GM12891 (cell line): ENCODE data around the gene IQGAP2.

Experiments used
- PAX5 ChIP-seq: IDR thresholded peaks from 2 replicates; pipeline ENCODE4 v1.6.1; 2011; ENCODE audit warnings: low read length, moderate library complexity, mild to moderate bottlenecking; ENCODE audit not compliant: insufficient read depth, severe bottlenecking
- POLR2A ChIP-seq: IDR thresholded peaks from 2 replicates; pipeline ENCODE4 v1.6.1; 2011; ENCODE audit warnings: low read depth, low read length, control low read depth
- POU2F2 ChIP-seq: IDR thresholded peaks from 2 replicates; pipeline ENCODE4 v1.6.1; 2011; ENCODE audit warnings: low read depth, mild to moderate bottlenecking, control low read depth, low read length, moderate library complexity

DNA sequence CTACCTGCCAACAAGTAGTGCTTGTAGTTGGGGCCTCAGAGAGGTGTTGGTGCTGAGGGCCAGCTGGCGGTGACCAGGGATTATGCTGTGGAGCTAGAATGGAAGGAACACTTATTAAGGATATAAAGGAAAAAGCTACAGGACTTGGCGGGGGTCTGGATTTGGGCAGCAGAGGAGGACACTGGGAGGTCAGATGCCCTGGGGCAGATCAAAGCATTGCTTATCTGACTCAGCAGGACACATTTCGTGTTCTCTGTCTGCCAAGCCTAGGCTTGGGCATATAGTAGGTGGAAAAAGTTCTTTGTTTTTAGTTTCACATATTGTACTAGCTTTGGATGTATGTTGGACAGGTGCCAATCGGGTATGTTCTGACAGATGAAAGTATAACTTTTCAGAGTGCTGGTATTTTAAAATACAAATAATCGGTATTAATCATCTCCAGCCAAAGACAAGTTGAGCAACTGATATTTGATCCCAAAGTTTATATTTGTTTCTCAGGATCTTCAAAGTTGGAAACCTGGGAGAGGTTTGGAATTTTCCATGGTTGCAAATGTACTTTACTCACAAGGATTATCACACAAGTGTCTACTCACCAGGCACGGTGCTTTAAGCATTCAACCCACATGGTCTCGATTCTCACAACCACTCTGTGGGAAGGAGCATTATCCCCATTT lies 69.4 kb downstream of the IQGAP2 start:
- no peak for TF ChIP-seq POU2F2
- no peak for TF ChIP-seq POLR2A
- no peak for TF ChIP-seq PAX5
